Endodermal cell (in vitro differentiated cells): ENCODE measurements around the gene TUBB. TPM values are rescaled to one million over a fixed set of nuclear protein-coding genes. Genes with fewer than 3 reads are reported as not detected.
A peak's percentile ranks its signal among the peaks of the same experiment; 100 is the strongest.
"Not testable (repeated sequence)": the region's sequence is repeated elsewhere in the genome, so short reads cannot be mapped to it uniquely, and the experiment has no call there.

Source experiments
- DNase-seq: peaks from one replicate; pipeline ENCODE4 v3.0.0-alpha.2; 2017
- H3K27ac ChIP-seq: 2 replicates; pipeline ENCODE4 v1.5.1; 2013; ENCODE audit warnings: mild to moderate bottlenecking, low read depth, low read length, moderate library complexity
- H3K27me3 ChIP-seq: 2 replicates; pipeline ENCODE4 v1.6.1; 2013; ENCODE audit warnings: mild to moderate bottlenecking, low read length, moderate library complexity; ENCODE audit not compliant: insufficient read depth, control insufficient read depth, poor library complexity, severe bottlenecking
- H3K36me3 ChIP-seq: 2 replicates; pipeline ENCODE4 v1.7.0; 2013; ENCODE audit warnings: mild to moderate bottlenecking, low read length, moderate library complexity; ENCODE audit not compliant: control insufficient read depth, insufficient read depth
- H3K4me1 ChIP-seq: one replicate; pipeline ENCODE4 v1.7.0; 2013; ENCODE audit warnings: low read length; ENCODE audit not compliant: control insufficient read depth, insufficient read depth
- H3K4me3 ChIP-seq: 2 replicates; pipeline ENCODE4 v1.5.1; 2013; ENCODE audit warnings: mild to moderate bottlenecking, low read length, moderate library complexity
- H3K9ac ChIP-seq: 2 replicates; pipeline ENCODE4 v1.6.1; 2013; ENCODE audit warnings: mild to moderate bottlenecking, low read length, moderate library complexity; ENCODE audit not compliant: poor library complexity, severe bottlenecking; ENCODE audit errors: extremely low read depth
- H3K9me3 ChIP-seq: 2 replicates; pipeline ENCODE4 v1.6.1; 2013; ENCODE audit warnings: mild to moderate bottlenecking, low read length, moderate library complexity; ENCODE audit not compliant: control insufficient read depth
- H3K27ac Mint-ChIP-seq: 2 replicates; pipeline ENCODE4 v1.8.0; 2020; ENCODE audit warnings: mixed read lengths
- H3K27me3 Mint-ChIP-seq: 2 replicates; pipeline ENCODE4 v1.8.0; 2021; ENCODE audit warnings: mild to moderate bottlenecking, mixed read lengths; ENCODE audit not compliant: insufficient read depth
- H3K36me3 Mint-ChIP-seq: 2 replicates; pipeline ENCODE4 v1.8.0; 2020; ENCODE audit warnings: low read depth, mixed read lengths
- H3K4me1 Mint-ChIP-seq: 2 replicates; pipeline ENCODE4 v1.8.0; 2020; ENCODE audit warnings: mixed read lengths
- H3K4me3 Mint-ChIP-seq: 2 replicates; pipeline ENCODE4 v1.8.0; 2020; ENCODE audit warnings: mild to moderate bottlenecking, moderate library complexity, mixed read lengths
- H3K9me3 Mint-ChIP-seq: 2 replicates; pipeline ENCODE4 v1.8.0; 2020; ENCODE audit warnings: mild to moderate bottlenecking, mixed read lengths
- CTCF ChIP-seq: fragments of 200-600 bp; sonication (generic); conservative IDR thresholded peaks from 2 replicates; pipeline ENCODE4 v1.5.0; 2021; ENCODE audit warnings: antibody characterized with exemption, mild to moderate bottlenecking
- WGBS, 2 experiments: methylation state at CpG; one replicate each; pipeline versions ENCODE4 v1.1.5 to v1.1.7; 2013; ENCODE audit warnings: missing lambda C conversion rate in 2 of 2, mixed read lengths in 1 of 2; ENCODE audit not compliant: insufficient coverage in 1 of 2, insufficient read length in 1 of 2; 5-methylcytosine and 5-hydroxymethylcytosine counted together
- total RNA-seq, 2 donors: library from RNA; stranded (reverse); fragmentation: NEBNext Ultra II Directional in 1 of 2; extraction: Animal tissue kit (Norgen Biotek cat#: 25700) in 1 of 2; gene quantifications; 2 replicates in 1 of 2; 3 replicates in 1 of 2; pipeline ENCODE4 v1.2.1, GENCODE V29; 2021

The TUBB gene
- total RNA-seq, 2 donors from 2014 or later: 1,504 to 1,815 TPM

GRCh38 chr6:30765495-30765894, 45.3 kb downstream of the TUBB start:
- not testable (repeated sequence) for H3K4me3 ChIP-seq, H3K4me3 Mint-ChIP-seq, H3K27me3 ChIP-seq, H3K9me3 Mint-ChIP-seq, H3K9me3 ChIP-seq, DNase-seq, H3K27me3 Mint-ChIP-seq, H3K36me3 Mint-ChIP-seq, H3K36me3 ChIP-seq
- Mint-ChIP-seq H3K4me1 (peaks cover 52% of the 10 kb centered on the region), H3K27ac (peak overlapping the region; percentile 93)
- H3K27ac ChIP-seq: peak overlapping the region; percentile 56
- H3K4me1 ChIP-seq: peaks cover 17% of the 10 kb centered on the region
- H3K9ac ChIP-seq: peak overlapping the region; percentile 70
- 10% methylated on average over 1 of the region's 1 CpG; no CpG with 5 or more reads in 1 of the 2 experiments for WGBS, 2 experiments

- Mint-ChIP-seq H3K27me3 (no peaks in the 10 kb centered on the region), H3K27ac (peak overlapping the region; percentile 86), H3K9me3 (peaks cover 2% of the 10 kb centered on the region), H3K36me3 (no peaks in the 10 kb centered on the region), H3K4me1 (peaks cover 52% of the 10 kb centered on the region), H3K4me3 (no peak overlapping the region)
- TF ChIP-seq CTCF: no peak
- no peaks in the 10 kb centered on the region for H3K9me3 ChIP-seq
- 67 to 87% methylated on average over 4 to 6 of the region's 6 CpGs for WGBS, 2 experiments
- H3K27ac ChIP-seq: no peak overlapping the region
- no peak overlapping the region for H3K4me3 ChIP-seq
- no peak for DNase-seq
- peaks cover 13% of the 10 kb centered on the region for H3K4me1 ChIP-seq
- H3K36me3 ChIP-seq: no peaks in the 10 kb centered on the region
- H3K27me3 ChIP-seq: no peaks in the 10 kb centered on the region
- no peak overlapping the region for H3K9ac ChIP-seq
Observed at GRCh38 chr6:30766461-30767157, 46.5 kb downstream of the TUBB start.

- Mint-ChIP-seq H3K36me3 (no peaks in the 10 kb centered on the region), H3K4me1 (peaks cover 52% of the 10 kb centered on the region), H3K27ac (no peak overlapping the region), H3K9me3 (peaks cover 2% of the 10 kb centered on the region), H3K4me3 (no peak overlapping the region), H3K27me3 (no peaks in the 10 kb centered on the region)
- Histone ChIP-seq H3K4me3 (no peak overlapping the region), H3K36me3 (no peaks in the 10 kb centered on the region), H3K27me3 (no peaks in the 10 kb centered on the region), H3K4me1 (peaks cover 13% of the 10 kb centered on the region), H3K9me3 (no peaks in the 10 kb centered on the region), H3K9ac (no peak overlapping the region), H3K27ac (no peak overlapping the region)
- no peak for TF ChIP-seq CTCF
- WGBS, 2 experiments: 86% methylated on average over 6 to 9 of the region's 9 CpGs
- no peak for DNase-seq
Observed at GRCh38 chr6:30767158-30767943, 47.2 kb downstream of the TUBB start.
